KG1 (cell line): Measurements from ENCODE around the gene SPC25.

Source experiments
- DNase-seq: peaks from one replicate; lab custom pipeline; 2025; lab: John Stamatoyannopoulos, UW

SPC25 gene

DNA sequence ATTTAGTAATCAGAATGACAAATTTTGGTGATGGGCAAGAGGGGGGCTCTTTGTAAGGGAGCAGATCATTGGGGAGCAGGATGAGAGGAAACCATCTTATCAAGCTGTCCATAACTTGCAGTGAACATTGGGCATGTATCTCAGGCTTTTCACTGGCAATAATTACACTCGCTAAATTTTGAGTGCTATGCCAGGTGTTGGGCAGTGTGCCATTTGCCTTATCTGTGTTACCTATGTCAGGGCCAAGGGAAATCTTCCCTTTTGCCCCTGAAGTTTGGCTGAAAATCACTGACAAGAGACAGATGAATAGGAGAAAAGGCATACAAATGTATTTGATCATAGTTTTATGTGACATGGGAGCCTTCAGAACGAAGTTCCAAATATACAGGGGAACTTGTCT, 48.8 kb downstream of the SPC25 start:
- DNase-seq = no peak

DNA sequence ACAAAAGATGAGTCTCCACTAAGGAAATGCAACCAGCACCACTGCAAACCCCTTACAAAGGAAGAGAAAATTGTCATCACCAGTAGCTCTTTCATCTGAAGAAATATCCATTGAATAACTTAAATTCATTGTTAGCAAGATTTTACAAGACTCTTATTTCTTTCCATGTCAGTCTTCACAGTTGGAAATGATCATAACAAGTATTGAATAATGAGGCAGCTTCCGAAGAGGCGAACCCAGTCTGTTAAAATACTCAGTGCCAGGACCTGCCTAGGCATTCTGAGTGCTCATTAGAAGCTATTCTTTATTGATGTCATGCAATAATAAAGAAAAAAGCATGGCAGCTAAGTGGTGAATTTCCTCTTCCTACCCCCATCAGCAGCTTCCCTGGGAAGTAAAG, 54.3 kb downstream of the SPC25 start:
- no peak for DNase-seq

DNA sequence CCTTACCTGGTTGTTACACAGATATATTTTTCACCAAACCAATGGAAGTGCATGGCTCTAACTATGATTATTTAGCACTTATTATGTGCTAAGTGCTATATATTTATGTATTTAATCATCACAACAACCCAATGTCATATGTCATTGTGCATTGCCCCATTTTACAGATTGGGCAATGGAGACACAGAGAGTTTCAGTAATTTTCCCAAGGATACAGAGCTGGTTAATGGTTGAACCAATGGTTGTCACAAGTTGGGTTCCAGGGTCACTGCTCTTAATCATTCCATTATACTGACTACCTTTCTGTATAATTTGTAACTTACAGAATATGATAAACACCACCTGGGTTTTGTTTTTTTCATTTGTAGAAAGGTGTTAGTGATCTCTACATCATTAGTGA, 58.6 kb downstream of the SPC25 start:
- DNase-seq = no peak

DNA sequence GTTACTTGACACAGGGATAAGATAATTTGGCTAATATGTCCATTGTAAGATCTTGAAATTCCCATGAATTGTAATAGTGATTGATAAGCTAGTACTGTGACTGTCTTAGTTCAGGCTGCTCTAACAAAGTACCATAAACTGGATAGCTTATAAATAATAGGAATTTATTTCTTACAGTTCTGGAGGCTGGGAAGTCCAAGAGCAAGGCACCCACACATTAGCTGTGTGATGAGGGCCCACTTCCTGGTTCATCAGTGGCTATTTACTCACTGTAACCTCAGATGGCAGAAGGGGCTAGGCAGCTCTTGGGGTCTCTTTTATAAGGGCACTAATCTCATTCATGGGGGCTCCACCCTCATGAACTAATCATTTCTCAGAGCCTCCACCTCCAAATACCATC, 59.3 kb downstream of the SPC25 start:
- no peak for DNase-seq

DNA sequence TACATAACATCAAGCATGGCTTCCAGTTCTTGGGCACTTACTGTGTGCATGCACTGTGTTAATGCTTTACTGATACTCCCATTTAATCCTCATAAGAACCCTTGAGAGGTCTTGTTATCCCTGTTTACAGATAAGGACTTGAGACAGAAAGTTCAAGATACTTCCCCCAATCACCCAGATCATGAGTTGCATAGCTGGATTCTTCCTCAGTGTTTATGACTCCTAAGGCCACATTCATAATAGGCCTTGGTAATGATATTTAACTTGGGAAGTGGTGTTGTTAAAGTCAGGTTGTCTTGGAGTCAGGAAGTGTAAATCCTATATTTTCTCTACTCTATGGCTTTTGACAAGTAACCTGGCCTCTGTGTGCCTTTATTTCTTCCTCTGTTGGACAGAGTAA, 65.1 kb downstream of the SPC25 start:
- DNase-seq = no peak

DNA sequence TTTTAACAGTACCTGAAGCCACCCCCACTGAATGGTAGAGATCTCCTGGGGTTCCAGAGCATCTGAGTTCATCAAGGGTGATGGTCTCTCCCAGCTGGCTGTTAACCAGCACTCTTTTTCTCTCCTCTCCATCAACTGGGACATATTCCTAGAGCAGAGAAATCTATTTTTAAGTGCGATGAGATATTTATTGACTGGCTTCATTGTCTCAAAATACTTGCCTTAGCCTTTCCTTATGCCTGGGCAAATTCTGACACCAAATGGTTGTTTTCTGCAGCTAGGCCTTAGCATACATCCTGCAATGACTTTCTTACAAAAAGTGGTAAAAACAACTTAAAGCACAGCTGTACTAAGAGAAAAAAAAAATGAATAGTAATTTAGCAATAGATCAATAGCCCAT, 68.2 kb downstream of the SPC25 start:
- no peak for DNase-seq

DNA sequence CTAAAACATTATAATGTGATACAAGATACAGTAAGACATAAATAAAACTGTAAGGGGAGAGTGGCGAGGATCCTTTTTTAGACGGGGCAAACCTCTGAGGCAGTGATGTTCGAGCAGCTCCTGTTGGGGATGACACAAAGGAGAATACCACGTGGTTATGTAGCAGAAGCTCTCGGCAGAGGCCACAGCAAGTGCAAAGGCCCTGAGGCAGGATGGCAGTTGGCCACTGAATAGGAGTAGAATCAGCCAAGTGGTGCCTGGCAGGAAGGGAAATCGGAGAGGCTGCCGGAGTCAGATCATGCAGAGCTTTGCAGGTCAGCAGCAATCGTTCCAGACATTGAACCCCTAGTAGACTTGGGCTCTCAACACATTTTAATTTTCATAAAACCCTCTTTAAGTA, 68.7 kb downstream of the SPC25 start:
- no peak for DNase-seq
